ENCODE measurements around the gene KLHL35.
"Not testable (repeated sequence)": the region's sequence is repeated elsewhere in the genome, so short reads cannot be mapped to it uniquely, and the experiment has no call there.

DNA sequence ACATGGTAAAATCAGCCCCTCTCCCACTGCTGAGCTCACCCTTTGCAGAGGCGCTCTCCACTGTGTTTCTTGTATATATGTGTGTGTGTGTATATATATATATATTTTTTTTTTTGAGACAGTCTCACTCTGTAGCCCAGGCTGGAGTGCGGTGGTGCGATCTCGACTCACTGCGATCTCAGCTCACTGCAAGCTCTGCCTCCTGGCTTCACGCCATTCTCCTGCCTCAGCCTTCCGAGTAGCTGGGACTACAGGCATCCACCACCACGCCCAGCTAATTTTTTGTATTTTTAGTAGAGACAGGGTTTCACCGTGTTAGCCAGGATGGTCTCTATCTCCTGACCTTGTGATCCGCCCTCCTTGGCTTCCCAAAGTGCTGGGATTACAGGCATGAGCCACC is 19.9 kb downstream of the KLHL35 start:
- TF ChIP-seq, protein P1, sequence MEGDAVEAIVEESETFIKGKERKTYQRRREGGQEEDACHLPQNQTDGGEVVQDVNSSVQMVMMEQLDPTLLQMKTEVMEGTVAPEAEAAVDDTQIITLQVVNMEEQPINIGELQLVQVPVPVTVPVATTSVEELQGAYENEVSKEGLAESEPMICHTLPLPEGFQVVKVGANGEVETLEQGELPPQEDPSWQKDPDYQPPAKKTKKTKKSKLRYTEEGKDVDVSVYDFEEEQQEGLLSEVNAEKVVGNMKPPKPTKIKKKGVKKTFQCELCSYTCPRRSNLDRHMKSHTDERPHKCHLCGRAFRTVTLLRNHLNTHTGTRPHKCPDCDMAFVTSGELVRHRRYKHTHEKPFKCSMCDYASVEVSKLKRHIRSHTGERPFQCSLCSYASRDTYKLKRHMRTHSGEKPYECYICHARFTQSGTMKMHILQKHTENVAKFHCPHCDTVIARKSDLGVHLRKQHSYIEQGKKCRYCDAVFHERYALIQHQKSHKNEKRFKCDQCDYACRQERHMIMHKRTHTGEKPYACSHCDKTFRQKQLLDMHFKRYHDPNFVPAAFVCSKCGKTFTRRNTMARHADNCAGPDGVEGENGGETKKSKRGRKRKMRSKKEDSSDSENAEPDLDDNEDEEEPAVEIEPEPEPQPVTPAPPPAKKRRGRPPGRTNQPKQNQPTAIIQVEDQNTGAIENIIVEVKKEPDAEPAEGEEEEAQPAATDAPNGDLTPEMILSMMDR (conservative IDR thresholded peaks at IDR 0.05; ENCODE audit: low read depth, low read length) = not testable (repeated sequence)
- not testable (repeated sequence) for TF ChIP-seq EZH2 (IDR thresholded peaks at IDR 0.05; ENCODE audit: low read length, unreplicated experiment)
